SK-N-SH (cell line): Measurements from ENCODE around the gene DMRTB1. TPM values are rescaled to one million over a fixed set of nuclear protein-coding genes. Genes with fewer than 3 reads are reported as not detected.

Experiments used
- CTCF ChIA-PET: fragments of 300-600, 350-600 bp; formaldehyde crosslinking; extraction: SDS; loops from one replicate; lab custom pipeline; 2021; lab: Yijun Ruan, JAX
- POLR2A ChIA-PET: fragments of 350-600 bp; sonication (Branson Sonifier 250); formaldehyde crosslinking; extraction: SDS; loops from one replicate; lab custom pipeline; 2020; ENCODE audit warnings: antibody characterized with exemption, inconsistent platforms; lab: Yijun Ruan, JAX
- DNase-seq: peaks from one replicate; pipeline ENCODE4 v3.0.0; 2012
- H2AFZ ChIP-seq: fragments of 200-600 bp; sonication (generic); 2 replicates; pipeline ENCODE4 v1.8.1; 2016; ENCODE audit warnings: antibody characterized with exemption, mild to moderate bottlenecking, low read depth
- H3F3A ChIP-seq: fragments of 200-600 bp; sonication (generic); replicated peaks from 2 replicates; pipeline ENCODE3; 2016; ENCODE audit warnings: antibody characterized with exemption, mild to moderate bottlenecking; ENCODE audit not compliant: insufficient read depth
- H3K27ac ChIP-seq, 2 experiments: fragments of 200-500 bp in 1 of 2; fragments of 200-600 bp in 1 of 2; sonication (Bioruptor generic) in 1 of 2; sonication (generic), shearing (Covaris generic) in 1 of 2; 2 replicates each; pipeline versions ENCODE4 v1.5.1 to v1.6.1; 2014 to 2016; ENCODE audit warnings: low read depth in 2 of 2, inconsistent platforms in 1 of 2, low read length in 1 of 2, mild to moderate bottlenecking in 1 of 2, mixed read lengths in 1 of 2
- H3K27me3 ChIP-seq: fragments of 200-600 bp; sonication (generic), shearing (Covaris generic); 2 replicates; pipeline ENCODE4 v1.6.1; 2016; ENCODE audit warnings: mixed run types; ENCODE audit not compliant: insufficient read depth
- H3K36me3 ChIP-seq, 2 experiments: fragments of 200-500 bp in 1 of 2; fragments of 200-600 bp in 1 of 2; sonication (Bioruptor generic) in 1 of 2; sonication (generic) in 1 of 2; replicated peaks in 1 of 2; 2 replicates each; pipeline versions ENCODE3 to v1.5.1; 2014 to 2016; ENCODE audit warnings: low read length in 1 of 2, mild to moderate bottlenecking in 1 of 2; ENCODE audit not compliant: insufficient read depth in 2 of 2, control insufficient read depth in 1 of 2
- H3K4me1 ChIP-seq, 2 experiments: fragments of 200-500 bp in 1 of 2; fragments of 200-600 bp in 1 of 2; sonication (Bioruptor generic) in 1 of 2; sonication (generic), shearing (Covaris generic) in 1 of 2; 2 replicates each; pipeline versions ENCODE4 v1.5.1 to v1.6.1; 2014 to 2016; ENCODE audit warnings: low read depth in 1 of 2, low read length in 1 of 2, mixed run types in 1 of 2; ENCODE audit not compliant: insufficient read depth in 2 of 2, control insufficient read depth in 1 of 2
- H3K4me2 ChIP-seq: fragments of 200-600 bp; sonication (generic), shearing (Covaris generic); 2 replicates; pipeline ENCODE4 v1.6.1; 2017; ENCODE audit warnings: mixed run types
- H3K4me3 ChIP-seq, 2 experiments: fragments of 200-500 bp in 1 of 2; fragments of 200-600 bp in 1 of 2; sonication (Bioruptor generic) in 1 of 2; sonication (generic), shearing (Covaris generic) in 1 of 2; 2 replicates each; pipeline versions ENCODE4 v1.5.1 to v1.8.1; 2014 to 2016; ENCODE audit warnings: low read depth in 2 of 2, inconsistent platforms in 1 of 2, low read length in 1 of 2, mild to moderate bottlenecking in 1 of 2, mixed read lengths in 1 of 2, moderate library complexity in 1 of 2
- H3K79me2 ChIP-seq: fragments of 200-600 bp; sonication (generic); 2 replicates; pipeline ENCODE4 v1.8.1; 2017; ENCODE audit warnings: mild to moderate bottlenecking; ENCODE audit not compliant: insufficient read depth
- H3K9ac ChIP-seq: fragments of 200-600 bp; sonication (generic); 2 replicates; pipeline ENCODE4 v1.6.1; 2017; ENCODE audit warnings: mixed run types
- H3K9me2 ChIP-seq: fragments of 200-600 bp; sonication (generic); 2 replicates; pipeline ENCODE4 v1.6.1; 2017; ENCODE audit warnings: mixed run types
- H3K9me3 ChIP-seq: fragments of 200-600 bp; sonication (generic); 2 replicates; pipeline ENCODE4 v1.6.1; 2017; ENCODE audit warnings: mixed run types, mild to moderate bottlenecking, moderate library complexity
- H4K20me1 ChIP-seq: fragments of 200-600 bp; sonication (generic); 2 replicates; pipeline ENCODE4 v1.6.1; 2017; ENCODE audit warnings: mild to moderate bottlenecking, mixed run types; ENCODE audit not compliant: insufficient read depth
- ELF1 ChIP-seq: IDR thresholded peaks from 2 replicates; pipeline ENCODE4 v1.4.0; 2012
- EP300 ChIP-seq, 2 experiments: IDR thresholded peaks; 2 replicates each; pipeline versions ENCODE4 v1.4.0 to v1.6.1; 2012; ENCODE audit warnings: borderline replicate concordance in 1 of 2, low read depth in 1 of 2, low read length in 1 of 2
- FOXM1 ChIP-seq: IDR thresholded peaks from 2 replicates; pipeline ENCODE4 v1.4.0; 2012; ENCODE audit warnings: low read depth, mild to moderate bottlenecking
- JUND ChIP-seq: IDR thresholded peaks from 2 replicates; pipeline ENCODE4 v1.4.0; 2012
- MXI1 ChIP-seq: IDR thresholded peaks from 2 replicates; pipeline ENCODE4 v1.6.1; 2012; ENCODE audit warnings: mild to moderate bottlenecking, low read depth, low read length, improper control_type of control experiment
- PBX3 ChIP-seq: IDR thresholded peaks from 2 replicates; pipeline ENCODE4; 2012
- RCOR1 ChIP-seq: fragments of 150-350 bp; IDR thresholded peaks from 2 replicates; pipeline ENCODE4 v1.6.1; 2017; ENCODE audit warnings: antibody characterized with exemption, low read length
- REST ChIP-seq: IDR thresholded peaks from 2 replicates; pipeline ENCODE4 v1.6.1; 2012; ENCODE audit warnings: mild to moderate bottlenecking, low read depth, low read length, moderate library complexity
- TCF12 ChIP-seq: IDR thresholded peaks from 2 replicates; pipeline ENCODE4 v1.4.0; 2012
- TEAD4 ChIP-seq: IDR thresholded peaks from 2 replicates; pipeline ENCODE4 v1.4.0; 2012; ENCODE audit warnings: mild to moderate bottlenecking, borderline replicate concordance; ENCODE audit not compliant: insufficient read depth
- USF1 ChIP-seq: IDR thresholded peaks from 2 replicates; pipeline ENCODE4 v1.4.0; 2012; ENCODE audit warnings: low read depth, borderline replicate concordance
- WGBS: methylation state at CpG from one replicate; pipeline ENCODE4 v1.1.6; 2017; ENCODE audit warnings: low lambda C conversion rate; 5-methylcytosine and 5-hydroxymethylcytosine counted together
- polyA plus RNA-seq, 3 experiments: library from polyadenylated mRNA; depleted of rRNA; stranded (reverse); fragments of >200 nt; gene quantifications; 2 replicates each; pipeline ENCODE4 v1.2.3, GENCODE V29; 2012

The DMRTB1 gene
- polyA plus RNA-seq, 1 of the 3 experiments (the other 2 are of a cell fraction), result not detected

- no peak for TF ChIP-seq JUND
- no peak for TF ChIP-seq FOXM1
- TF ChIP-seq RCOR1, result no peak
- TF ChIP-seq TCF12, result no peak
- no peak for TF ChIP-seq MXI1
- TF ChIP-seq REST, result no peak
- TF ChIP-seq USF1, result no peak
- no peak for TF ChIP-seq ELF1
- no peak for TF ChIP-seq TEAD4
- TF ChIP-seq EP300 (IDR thresholded peaks at IDR 0.05; ENCODE audit: borderline replicate concordance in 1 of 2, low read depth in 1 of 2, low read length in 1 of 2), result no peak
- TF ChIP-seq PBX3, result no peak
- TF ChIP-seq, all 33 proteins: peak for 0
- Histone ChIP-seq H3K4me1 (no peaks in the 10 kb centered on the region; a peak in 2 of 4 replicates), H3K9ac (no peak overlapping the region), H2AFZ (no peak overlapping the region), H3K27me3 (peaks cover 9% of the 10 kb centered on the region; the same call in 1 of the 2 replicates), H3K36me3 (no peaks in the 10 kb centered on the region), H3K4me2 (no peak overlapping the region), H4K20me1 (no peaks in the 10 kb centered on the region), H3K4me3 (no peak overlapping the region), H3K9me3 (no peaks in the 10 kb centered on the region), H3K79me2 (no peaks in the 10 kb centered on the region), H3K9me2 (no peaks in the 10 kb centered on the region), H3F3A (no peaks in the 10 kb centered on the region), H3K27ac (no peak overlapping the region)
- ChIA-PET CTCF (interaction anchor here (0.7 to 2.1 kb wide), 3 partner anchors 9 to 38 kb away, joined by 3 to 7 read pairs (median 6); no protein-coding TSS in a partner anchor), POLR2A (no interaction called here)
- no peak for DNase-seq
- WGBS, result 82% methylated on average over 4 of the region's 4 CpGs
Measured at GRCh38 chr1:53435151-53435550, 24.0 kb upstream of the DMRTB1 start.
